GM19025 (cell line): ENCODE measurements around the gene GJA5.

Source experiments
- ATAC-seq: cut with Tn5 transposase; IDR thresholded peaks from one replicate; pipeline ENCODE4 v1.9.1; 2021; ENCODE audit warnings: mild to moderate bottlenecking, low read depth, moderate library complexity; ENCODE audit not compliant: unreplicated experiment

Gene GJA5

DNA sequence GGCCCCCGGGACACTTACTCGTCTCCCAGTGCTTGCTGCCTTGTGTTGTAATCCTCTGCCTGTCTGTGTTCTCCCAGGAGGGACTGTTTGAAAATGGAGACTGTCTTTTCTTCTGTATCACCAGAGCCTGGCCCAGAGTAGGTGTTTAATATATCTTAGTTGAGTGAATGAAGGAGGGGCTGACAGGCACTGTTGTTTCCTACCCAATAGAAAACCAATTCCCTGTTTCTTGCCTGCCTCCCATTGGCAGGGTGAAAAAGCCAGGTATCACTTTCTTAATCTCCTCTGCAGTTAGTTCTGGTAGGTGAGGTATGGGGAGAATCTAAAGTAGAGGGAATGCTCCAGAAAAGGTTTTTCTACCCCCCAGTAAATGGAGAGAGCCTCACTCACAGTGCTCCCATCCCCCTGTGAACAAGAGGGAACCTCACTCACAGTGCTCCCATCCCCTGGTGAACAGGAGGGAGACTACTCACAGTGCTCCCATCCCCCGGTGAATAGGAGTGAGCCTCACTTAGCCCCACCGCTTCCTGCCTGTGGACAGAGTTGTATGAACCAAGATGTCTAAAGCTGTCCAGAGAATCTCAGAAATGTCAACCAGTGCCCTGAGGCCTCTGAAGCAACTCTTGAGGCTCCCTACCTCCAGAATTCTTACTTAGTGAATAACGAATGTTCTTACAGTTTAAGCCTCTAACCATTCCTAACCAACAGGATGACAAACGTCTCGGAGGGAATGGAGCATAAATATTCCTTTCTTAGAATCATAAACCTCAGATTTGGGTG is at the start of gene GJA5:
TSS of gene GJA5 (minus strand) at position 122 of the 780 bp plus-strand sequence. CDS start 1,364 bp downstream, outside the sequence.
- no peak for ATAC-seq

DNA sequence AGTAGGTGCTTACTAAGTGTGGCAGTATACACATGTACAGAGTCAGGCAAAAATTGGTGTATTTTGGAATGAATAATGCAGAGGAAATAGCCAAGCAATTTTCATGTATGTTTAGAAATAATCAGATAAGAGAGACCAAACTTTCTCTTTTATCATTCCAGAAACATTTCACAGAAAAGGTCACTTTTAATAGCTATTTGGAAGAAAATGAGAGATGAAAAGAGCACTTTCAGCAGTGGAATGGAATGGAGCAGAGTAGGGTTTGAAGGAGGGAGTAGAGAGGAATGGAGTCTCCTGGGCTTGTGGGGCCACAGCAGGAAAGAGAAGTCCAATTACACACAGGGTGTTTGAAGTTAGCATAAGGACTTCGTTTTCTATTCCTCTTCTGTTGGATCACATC is 48.8 kb upstream of the GJA5 start:
- no peak for ATAC-seq

DNA sequence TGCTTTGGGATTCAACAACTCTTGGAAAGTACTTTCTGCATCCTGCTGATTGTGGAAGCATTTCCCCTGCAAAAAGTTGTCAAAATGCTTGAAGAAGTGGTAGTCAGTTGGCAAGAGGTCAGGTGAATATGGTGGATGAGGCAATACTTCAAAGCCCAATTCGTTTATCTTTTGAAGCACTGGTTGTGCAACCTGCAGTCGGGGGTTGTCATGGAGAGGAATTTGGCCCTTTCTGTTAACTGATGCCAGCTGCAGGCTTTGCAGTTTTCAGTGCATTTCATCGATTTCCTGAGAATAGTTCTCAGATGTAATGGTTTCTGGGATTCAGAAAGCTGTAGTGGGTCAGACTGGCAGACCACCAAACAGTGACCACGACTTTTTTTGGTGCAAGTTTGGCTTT is 47.6 kb upstream of the GJA5 start:
- no peak for ATAC-seq

DNA sequence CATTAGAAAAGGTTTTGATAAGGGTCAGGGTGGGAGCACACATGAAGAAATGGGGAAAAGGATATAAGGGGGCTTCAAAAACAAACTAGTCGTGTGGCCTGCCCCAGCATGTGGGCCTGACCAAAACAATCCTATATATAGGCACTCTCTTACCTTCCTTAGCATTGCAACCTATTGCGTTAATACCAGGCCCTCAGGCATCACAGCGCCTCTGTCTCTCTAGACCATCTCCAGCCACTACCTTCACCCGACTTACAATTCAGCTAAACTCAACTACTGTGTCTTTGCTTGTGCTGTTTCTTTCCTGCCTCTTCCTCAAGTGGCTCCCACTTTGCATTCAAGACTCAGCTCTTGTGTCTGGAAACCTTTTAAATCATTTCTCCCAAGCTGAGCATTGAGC is 47.0 kb upstream of the GJA5 start:
- ATAC-seq, result no peak

DNA sequence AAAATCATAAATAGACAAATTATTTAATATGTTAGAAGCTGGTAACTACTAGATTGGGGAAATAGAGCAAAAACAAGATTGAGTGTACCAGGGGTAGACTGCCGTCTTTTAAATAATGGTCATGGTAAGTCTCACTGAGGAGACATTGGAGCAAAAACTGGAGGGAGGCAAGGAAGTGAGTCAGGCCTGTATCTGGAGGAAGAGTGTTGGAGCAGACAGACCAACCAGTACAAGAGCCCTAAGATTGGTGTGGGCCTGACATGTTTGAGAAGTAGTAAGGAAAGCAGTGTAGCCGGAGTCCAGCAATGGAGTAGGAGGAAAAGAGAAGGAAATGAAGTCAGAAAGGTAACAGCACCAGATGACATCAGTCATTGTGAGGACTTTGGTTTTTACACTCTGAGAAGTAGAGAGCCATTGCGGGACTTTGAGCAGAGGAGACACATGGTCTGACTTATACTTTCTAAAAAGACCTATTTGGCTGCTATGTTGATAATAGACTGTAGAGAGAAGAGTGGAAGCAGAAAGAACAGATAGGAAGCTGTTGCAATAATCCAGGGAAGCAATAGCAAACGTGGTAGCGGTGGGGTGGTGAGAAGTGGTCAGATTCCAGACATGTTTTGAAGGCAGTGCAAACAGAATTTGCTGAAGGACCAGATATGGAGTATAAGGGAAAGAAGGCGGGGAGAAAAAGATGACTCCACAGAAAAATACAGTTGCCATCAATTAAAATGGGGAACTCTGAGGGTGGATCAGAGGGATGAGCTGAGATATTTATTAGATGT is 44.7 kb upstream of the GJA5 start:
- no peak for ATAC-seq

DNA sequence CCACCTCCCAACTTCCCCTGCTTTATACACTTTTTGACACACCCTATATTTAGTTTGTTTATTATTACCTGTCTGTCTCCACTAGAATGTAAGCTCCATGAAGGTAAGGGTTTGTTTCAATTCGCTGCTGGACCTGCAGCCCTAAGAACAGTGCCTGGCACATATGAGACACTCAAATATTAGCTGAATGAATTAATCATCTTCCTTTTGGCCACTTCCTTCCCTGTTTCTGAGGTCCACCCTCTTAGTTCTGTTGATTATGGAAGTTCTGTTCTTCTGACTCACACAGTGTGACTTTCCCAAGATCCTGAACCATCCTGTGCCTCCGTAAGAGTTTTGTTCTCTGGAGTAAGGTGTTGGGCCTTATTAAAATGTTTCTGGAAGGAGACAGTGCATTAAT is 40.4 kb upstream of the GJA5 start:
- ATAC-seq, result no peak

DNA sequence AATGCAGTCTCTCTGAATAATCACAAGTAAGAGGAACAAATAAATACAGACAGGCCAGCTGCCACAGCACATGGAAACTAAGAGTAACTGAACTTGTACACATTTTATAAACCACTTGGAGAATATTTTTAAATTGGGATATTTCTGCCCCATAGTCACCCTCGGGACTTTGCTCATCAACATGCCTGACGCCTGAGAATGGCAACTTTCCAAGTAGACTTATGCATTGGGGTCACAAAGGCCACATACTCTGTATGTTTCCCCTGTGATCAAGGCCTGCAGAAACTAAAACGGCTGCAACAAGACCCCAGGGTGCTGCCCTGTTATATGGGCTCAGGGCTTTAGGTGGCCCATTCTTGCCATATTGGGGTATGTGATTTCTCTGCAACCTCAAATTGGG is 38.3 kb upstream of the GJA5 start:
- no peak for ATAC-seq

DNA sequence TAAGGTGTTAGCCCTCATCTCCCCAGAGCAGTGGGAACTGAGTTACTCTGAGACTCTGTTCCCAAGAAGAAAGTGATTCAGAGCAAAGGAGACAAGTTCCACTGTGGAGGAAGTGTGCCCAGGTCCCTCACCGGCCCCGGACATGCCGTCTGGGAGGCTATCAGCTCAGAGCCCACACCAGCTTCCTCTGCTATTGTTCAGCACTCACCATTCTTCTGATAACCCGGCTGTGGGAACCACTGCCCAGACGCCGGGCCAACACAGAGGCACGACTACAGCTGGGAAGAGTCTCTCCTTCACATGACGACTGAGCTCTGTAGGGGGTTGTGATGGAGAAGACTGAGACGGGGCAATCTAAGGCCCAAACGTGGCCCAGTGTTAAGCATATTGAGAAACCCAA is 34.2 kb upstream of the GJA5 start:
- no peak for ATAC-seq

DNA sequence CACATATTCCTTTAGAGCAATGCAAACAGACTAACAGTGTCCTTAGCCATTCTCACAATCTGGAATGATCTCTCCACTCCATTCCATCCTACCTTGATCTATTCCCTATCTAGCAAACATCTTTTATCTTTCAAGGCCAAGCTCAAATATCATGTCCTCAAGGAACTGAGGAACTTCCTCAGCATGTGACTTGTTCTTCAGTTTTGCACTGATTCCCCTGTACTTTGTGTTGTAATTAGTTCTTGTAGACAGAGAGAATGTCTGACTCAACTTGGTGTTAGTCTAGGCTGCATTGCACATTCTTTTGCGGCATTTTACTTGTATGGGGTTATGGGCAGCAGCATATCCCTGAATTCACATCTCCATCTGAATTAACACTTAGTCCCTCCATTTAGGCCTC is 31.5 kb upstream of the GJA5 start:
- ATAC-seq, result no peak

DNA sequence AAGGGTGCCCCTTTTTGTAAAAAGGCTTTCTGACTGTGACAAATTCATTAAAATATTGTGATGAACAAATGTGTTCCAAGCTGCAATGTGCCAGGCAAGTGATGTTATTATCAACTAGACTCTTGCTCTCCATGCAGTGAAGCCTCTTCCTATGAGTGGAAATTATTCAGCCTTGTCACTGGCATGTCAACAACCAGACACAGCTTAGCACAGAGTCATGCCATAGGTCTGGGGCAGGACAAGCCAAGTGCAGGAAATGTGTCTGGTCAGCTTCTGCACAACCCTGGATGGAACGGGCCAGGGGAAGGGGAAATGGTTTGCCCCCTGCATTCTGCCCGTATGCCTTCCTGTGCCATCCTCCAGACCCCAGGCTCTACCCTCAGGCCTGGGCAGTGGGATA is 27.4 kb upstream of the GJA5 start:
- no peak for ATAC-seq

DNA sequence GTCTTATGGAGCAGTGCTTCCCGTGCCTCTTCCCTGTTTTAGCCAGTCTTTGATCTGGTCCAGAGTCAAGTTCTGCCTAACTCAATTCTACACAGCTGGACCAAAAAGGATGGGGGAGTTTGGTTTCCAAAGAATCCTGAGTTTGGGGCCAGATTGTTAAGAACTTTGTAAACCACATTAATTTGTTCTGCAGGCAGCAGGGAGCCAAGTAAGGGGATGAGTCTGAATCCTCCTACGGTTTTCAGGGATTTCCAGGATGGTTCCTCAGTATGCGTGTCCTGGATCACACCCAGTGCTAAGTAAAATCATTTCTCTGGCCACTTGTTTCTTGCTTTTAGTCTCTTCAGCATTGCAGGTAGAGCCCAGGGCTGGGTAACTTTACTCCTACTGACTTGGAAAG is 26.1 kb upstream of the GJA5 start:
- no peak for ATAC-seq

DNA sequence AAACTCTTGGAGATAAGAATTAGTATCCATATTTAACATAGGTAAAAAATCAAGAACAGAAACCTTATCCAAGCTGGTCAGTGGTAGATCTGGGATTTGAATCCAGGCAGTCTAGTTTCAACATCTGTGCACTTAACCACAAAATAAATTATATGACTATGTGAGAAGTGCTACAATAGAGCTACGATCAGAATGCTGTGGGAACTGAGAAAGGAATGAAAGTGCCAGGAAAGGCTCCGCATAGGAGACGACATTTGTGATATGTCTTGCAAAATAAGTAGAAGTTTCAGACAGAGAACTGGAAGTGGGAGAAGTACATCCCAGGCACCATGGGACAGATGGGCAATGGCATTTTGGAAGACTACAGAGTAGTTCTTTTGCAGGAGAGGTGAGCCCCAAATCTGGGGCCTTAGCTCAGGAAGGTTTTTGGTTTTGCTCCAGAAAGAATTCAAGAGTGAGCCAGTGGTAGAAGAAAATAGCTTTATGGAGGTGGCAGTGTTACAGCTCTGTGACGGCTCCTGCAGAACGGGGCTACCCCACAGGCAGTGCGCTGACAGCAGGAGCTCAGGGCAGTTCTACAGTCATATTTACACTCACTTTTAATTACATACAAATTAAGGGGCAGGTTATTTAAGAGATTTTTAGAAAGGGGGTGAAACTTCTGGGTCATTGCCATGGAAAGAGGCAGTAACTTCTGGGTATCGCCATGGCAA is 25.5 kb upstream of the GJA5 start:
- no peak for ATAC-seq

DNA sequence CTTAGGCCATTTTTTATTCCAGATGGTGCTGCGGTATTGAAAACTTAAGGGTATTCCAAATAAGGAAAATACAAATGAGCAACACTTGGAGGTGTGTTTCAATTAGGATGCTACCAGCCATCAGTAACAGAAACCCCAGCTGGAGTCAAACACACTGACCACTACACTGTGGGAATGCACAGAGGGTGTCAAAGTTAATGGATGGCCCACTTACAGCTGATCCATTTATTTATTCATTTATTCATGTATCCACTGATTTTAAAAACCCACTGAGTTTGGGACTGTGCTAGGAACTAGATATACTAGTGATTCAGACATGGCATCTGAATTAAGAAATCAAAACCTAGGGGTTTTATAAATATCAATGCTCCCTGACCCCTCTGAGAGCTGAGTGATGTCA is 24.5 kb upstream of the GJA5 start:
- ATAC-seq, result no peak

DNA sequence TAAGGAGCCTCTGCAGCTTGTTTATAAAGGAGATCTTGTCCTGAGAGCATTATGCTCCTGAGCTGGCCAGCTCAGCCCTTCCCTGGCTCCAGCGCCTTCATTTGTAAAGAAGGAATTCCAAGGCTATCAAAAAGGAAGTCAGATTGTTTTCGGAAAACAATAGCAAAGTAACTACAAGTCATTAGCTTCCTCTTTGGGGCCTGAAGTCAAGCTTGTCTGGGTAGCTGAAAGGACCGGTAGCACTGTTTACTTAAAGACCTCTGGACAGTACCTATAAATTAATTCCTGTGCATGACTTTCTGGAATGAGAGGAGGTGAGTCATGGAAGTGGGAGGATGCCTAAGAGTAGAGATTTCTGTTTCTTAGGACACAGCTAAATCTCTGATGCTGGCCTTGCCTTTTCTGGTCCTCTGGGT is 20.7 kb upstream of the GJA5 start:
- ATAC-seq, result no peak

DNA sequence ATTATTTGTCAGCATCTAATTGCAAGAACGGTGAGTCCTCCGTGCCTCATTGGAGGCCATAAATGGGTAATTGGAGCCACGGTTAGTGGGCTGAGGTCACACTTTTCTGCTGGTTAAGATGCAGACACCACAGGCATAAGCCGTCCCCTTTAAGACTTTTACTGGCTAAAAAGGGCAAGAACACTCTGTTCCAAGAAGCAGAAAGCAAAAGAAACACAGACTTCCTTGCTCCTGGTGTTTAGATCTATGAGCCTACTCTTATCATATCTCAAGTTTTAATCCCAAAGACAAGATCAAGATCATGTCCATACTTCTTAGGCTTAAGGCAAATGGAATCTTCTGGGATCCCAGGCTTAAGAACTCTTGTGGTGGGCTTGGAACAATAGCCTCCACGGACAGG is 17.3 kb upstream of the GJA5 start:
- no peak for ATAC-seq

DNA sequence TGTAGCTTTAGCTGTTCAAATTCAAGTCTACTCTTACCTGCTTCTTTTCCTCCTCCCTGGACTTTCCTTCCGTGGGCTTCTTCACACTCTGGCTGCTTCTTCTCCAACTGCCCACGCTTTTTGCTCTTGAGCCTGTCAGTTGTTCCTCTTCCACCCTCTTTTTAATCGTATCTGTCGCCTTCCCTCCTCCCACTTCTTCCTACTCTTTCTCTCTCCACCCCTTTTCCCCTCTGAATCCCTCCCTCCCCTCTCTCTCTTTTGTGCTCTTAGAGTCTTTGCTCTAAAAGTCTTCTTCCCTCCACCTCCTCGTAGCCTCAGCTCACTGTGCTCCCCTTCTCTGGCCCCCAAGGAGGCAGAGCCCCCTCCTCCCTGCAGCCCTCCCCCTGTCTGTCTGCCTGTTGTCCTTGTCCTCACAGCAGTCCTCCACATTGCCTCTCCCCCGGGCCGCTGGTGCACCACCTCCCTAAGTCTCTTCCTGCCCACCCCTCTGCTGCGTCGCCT is 12.9 kb upstream of the GJA5 start:
- ATAC-seq, result no peak

DNA sequence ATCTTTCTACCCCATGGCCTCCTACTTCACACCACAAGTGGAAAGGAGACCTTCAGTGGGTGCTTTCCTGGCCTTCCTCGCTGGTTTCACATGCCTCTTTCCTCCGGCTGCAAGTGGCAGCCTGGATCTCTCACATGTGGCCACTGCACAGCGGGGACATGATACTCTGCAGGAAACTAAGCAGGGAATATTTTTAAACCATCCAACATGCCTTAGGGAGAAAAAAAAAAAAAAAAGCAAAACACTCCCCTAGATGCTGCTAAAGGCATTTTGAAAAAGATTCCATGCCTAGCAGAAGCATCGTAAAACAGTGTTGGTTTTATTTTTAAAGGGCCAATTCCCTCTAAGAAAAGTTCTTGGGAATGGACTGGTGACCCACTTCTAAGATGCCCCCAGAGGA is 12.2 kb upstream of the GJA5 start:
- ATAC-seq, result no peak

DNA sequence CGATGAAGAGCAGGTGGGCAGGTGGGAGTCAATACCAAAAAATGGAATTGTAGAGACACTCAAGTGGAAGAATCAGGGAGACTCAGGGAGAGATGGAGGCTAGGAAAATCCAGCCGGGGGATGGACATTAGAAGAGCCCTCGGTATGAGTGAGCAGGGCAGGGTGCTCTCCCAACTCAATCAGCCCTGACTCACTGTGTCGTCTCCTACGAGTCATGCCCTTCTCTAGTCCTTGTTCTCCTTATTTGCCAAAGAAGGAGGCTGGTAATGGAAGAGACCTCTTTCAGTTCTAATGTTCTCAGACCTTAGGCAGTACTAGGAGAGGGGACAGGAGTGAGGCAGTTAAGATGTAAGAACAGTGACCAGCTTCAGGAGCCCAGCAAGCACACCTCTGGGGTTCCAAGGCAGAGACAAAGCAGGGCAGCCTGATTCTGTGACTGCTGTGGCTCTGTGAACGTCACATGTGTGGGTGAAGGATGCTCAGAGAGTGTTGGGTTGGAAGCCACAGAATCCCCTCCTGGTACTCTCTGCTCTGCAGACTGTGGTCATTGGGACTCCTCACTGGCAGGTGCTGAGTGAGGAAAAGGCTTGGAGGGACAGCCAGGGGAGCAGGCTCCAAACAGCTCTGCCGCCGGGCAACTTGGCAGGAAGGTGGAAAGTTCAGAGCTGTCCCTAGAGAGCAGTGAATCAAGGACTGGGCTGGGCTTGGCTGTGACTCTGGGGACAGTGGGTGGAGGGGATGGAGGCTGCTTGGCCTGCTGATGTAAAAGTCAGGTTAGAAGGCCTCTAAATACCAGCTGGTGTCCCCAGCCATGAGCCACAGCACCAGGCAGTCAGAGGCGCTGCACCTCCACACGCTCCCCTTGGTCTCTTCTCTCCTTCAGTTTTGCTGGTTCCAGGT is 11.1 kb upstream of the GJA5 start:
- no peak for ATAC-seq

DNA sequence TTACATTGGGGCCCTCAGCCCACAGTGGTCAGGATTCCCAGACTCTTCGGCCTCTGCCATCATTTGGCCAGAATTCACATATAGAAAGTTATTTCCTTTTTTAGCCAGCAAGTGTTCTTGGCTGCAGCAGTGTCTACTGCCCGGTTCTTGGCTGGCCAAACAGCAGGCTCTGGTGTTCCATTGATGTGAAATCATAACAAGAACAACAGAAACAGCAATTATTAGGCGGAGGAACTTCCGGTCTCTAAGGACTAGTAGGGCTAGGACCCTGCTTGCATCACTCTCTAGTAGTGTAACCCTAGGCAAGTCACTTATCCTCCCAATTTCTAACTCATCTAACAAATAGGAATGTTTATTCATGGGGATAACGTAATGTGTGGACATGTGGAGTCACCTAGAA is 8.7 kb upstream of the GJA5 start:
- ATAC-seq, result no peak

DNA sequence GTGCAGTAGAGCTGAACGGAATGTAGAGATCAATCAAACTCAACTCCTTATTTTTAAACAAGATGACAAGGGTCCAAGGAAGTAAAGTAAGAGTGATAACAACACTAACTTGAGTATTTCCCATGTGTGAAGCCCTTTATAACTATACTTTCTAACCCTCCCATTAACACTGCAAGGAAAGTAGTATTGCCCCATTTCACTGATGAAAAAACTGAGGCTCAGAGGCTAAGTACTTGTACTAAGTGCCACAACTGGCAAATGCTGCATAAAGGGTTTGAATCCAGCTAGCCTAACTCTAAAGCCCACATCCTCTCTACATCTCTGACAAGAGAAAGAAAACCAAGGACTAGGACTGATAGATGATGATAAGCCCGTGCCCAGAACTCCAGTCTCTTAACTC is 8.2 kb upstream of the GJA5 start:
- ATAC-seq, result no peak
